ENCODE data around the gene HTRA2.

HTRA2 gene

DNA sequence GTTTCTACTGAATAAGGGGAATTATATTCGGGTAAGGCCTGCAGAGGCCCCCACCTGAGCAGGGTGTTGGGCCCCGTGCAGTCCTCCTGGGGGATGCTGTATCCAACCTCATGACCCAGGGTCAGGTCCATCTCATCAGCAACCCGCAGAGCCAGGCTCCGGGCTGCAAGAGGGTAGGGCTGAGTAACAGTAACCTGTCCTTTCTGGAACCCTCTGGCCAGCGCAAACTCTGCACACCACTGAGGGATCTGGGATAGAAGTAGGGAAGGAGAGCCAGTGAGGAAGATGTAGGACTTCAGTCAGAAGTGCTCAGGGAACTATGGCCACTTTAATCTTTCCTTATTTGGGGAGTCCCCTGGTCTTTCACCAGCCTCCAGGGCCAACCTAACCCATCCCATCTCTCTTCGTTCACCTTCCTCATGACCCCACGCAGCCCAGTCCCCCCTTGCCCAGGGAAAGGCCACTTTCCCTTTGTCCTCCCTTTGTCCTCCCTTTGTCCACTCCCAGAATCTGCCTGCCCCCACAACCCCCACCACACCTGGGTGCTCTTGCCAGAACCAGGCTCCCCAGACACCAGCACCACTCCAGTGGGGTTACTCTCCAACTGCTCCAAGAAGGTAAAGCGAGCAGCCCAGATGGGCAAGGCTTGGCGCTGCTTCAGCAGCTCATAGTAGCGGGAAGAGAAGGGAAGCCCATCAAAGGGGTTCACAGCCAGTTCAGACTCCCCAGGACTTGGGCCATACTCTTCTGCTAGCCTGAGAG is 4.6 kb upstream of the HTRA2 start:
- Mint-ChIP-seq H3K27me3 (peaks cover 8% of the 10 kb centered on the region), H3K36me3 (ENCODE audit: low read depth) (peaks cover 36% of the 10 kb centered on the region), H3K4me3 (no peak overlapping the region), H3K9me3 (no peaks in the 10 kb centered on the region), H3K4me1 (ENCODE audit: low read depth) (peaks cover 30% of the 10 kb centered on the region), H3K27ac (no peak overlapping the region)

DNA sequence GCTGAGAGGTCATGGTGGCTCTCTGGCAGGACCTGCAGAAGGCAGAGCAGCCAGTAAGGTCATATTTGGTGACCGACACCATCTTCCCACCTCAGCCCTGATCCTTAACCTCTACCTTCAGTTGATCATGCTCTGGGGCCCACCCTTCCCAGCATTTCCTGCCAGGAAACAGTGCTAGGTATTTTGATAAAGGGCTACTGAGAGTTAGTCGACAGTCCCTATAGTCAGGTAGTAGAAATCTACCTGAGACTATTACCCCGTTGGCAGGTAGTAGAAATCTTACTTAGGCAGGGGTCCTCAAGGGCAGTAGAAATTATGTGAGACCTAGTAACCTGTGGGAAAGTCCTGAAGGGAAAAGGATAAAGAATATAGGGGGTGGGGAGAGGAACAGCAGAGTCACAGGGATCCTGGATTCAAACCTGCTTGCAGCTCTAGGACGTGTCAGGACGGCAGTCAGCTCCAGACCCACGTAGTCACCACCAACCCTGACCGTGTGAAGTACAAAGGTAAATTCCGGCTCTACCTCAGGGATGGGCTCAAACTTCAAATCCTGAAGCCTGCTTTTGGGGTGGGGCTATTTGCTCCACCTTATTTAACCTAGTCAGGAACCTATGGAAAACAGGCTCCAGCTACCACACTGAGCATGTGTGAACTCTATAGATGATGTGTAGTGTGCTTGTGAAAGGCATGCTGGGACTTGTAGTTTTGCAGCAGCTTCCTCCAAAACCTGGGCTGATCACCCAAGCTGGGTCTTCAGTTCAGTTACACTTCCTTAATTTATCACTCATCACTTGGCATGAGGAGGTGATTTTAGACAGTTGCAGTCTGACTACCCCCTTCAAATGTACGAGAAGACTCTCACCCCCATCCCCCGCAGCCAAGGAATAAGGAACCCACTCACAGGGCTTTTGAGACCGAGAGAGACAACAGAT is 3.8 kb upstream of the HTRA2 start, which contains the start of gene DQX1:
TSS of gene DQX1 (minus strand) at position 515 of the 932 bp plus-strand sequence. CDS start at position 13, 502 bp downstream.
- H3K27ac Mint-ChIP-seq = no peak within 1 kb of the TSS
- peak within 1 kb of the TSS; percentile 99 for H3K4me3 Mint-ChIP-seq

DNA sequence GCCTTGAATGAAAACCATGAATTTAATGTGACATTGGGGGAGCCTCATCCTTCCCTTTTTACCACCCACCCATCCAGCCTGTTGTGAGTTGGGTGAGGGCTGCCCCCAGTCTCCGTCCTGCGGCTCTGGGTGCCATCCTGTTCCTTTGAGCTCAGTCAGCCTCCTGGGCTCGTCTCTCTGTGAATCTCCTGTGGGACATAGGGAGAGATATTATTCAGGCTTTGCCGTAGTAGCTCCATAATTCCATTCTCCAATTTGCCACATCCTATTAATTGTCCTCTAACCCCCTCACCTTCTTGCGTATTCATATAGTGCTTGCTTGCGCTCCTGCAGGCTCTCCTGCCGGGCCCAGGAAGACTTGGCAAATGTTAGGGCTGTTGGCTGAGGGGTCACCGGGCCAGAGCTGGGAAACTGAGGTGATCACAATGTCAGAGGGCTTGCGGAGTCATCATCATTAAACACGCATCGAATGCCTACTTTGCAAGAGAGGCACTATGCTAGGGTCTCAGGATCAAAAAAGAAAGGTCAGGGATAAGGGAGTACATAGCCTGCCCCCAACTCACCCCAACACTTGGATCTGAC is 3.0 kb upstream of the HTRA2 start:
- peaks cover 49% of the 10 kb centered on the region for H3K36me3 Mint-ChIP-seq (ENCODE audit: low read depth)
- H3K27ac Mint-ChIP-seq = no peak overlapping the region
- peaks cover 4% of the 10 kb centered on the region for H3K27me3 Mint-ChIP-seq
- H3K4me3 Mint-ChIP-seq = peak overlapping the region; percentile 99
- H3K9me3 Mint-ChIP-seq = no peaks in the 10 kb centered on the region
- peaks cover 43% of the 10 kb centered on the region for H3K4me1 Mint-ChIP-seq (ENCODE audit: low read depth)

More for the DNA sequence above, 3.8 kb upstream of the HTRA2 start, which contains the start of gene DQX1:
- H3K36me3 Mint-ChIP-seq (ENCODE audit: low read depth) = peaks cover 42% of the 10 kb centered on the region
- peaks cover 35% of the 10 kb centered on the region for H3K4me1 Mint-ChIP-seq (ENCODE audit: low read depth)
- no peaks in the 10 kb centered on the region for H3K9me3 Mint-ChIP-seq
- H3K27me3 Mint-ChIP-seq = peaks cover 4% of the 10 kb centered on the region

DNA sequence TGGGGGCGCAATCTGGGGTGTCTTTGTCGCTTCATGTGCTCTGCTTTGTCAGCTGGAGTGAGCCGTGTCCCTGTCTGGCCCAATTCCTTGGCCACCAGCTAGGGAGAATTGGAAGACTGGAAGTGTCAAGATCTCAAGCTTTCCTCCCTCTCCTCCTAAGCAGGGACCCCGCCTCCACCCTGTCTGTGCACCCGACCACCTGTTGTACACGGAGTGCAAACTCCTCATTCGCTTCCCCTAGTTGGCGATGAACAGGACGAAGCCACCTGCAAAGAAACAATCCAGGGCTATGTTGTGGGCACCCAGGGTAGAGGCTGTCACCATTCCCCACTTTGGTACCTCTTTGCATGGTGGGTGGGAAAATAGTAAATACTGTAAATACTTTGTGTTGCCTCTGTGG is 2.0 kb upstream of the HTRA2 start:
- H3K9me3 Mint-ChIP-seq = no peaks in the 10 kb centered on the region
- peaks cover 59% of the 10 kb centered on the region for H3K36me3 Mint-ChIP-seq (ENCODE audit: low read depth)
- no peaks in the 10 kb centered on the region for H3K27me3 Mint-ChIP-seq
- H3K4me3 Mint-ChIP-seq = peak overlapping the region; percentile 99
- peak overlapping the region; percentile 98 for H3K27ac Mint-ChIP-seq
- H3K4me1 Mint-ChIP-seq (ENCODE audit: low read depth) = peaks cover 50% of the 10 kb centered on the region

DNA sequence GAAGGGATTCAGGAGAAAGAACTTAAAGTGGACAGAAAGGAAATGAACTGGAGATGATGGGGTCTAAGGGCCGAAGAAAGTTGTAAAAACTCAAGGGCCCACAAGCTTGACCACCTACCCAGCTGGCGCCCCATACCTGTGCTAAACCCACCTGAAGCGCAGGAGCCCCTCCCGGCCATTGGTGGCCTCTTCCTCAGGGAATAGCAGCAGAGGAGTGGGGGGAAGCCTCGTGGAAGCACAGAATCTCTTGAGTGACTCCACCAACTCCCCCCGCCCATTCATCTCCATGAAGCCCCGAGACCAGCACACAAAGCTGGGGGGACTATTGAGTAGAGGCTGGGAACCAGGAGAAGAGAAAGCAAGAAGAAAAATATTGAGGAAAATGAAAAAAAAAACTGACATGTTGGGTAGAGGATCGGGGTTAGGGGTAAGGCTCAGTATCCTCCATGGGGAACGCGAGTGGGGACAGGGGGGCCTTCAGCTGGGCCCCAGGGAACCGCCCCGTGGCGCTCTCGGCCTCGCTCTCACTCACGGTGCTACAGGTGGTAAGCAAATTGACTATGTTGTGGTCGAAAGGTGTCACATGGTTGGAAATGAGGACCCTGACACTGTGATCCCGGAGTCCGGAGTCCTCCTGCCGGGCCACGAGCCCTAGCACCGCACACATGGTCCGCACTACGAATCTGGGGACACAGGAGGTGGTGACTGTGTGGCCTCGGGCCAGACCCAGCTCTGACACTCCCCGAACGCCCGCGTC is 955 bp upstream of the HTRA2 start:
- Mint-ChIP-seq H3K4me3 (peak overlapping the region; percentile 99), H3K27ac (peak overlapping the region; percentile 98), H3K9me3 (no peaks in the 10 kb centered on the region), H3K4me1 (ENCODE audit: low read depth) (peaks cover 50% of the 10 kb centered on the region), H3K27me3 (no peaks in the 10 kb centered on the region), H3K36me3 (ENCODE audit: low read depth) (peaks cover 60% of the 10 kb centered on the region)

DNA sequence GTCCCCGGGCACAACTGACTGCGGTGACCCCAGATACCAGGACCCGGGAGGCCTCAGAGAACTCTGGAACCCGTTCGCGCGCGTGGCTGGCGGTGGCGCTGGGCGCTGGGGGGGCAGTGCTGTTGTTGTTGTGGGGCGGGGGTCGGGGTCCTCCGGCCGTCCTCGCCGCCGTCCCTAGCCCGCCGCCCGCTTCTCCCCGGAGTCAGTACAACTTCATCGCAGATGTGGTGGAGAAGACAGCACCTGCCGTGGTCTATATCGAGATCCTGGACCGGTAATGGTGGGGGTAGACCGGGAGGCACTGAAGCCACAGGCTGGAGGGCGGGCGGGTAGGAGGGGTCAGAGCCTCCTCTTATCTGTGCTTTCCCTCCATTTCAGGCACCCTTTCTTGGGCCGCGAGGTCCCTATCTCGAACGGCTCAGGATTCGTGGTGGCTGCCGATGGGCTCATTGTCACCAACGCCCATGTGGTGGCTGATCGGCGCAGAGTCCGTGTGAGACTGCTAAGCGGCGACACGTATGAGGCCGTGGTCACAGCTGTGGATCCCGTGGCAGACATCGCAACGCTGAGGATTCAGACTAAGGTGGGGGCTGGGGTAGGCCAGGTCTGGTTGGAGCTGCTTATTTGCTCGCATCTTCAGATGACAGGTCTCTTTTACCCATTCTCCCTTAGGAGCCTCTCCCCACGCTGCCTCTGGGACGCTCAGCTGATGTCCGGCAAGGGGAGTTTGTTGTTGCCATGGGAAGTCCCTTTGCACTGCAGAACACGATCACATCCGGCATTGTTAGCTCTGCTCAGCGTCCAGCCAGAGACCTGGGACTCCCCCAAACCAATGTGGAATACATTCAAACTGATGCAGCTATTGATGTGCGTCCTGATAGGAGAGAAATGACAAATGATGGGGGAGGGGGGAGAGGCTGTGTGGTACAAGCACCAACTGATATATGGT is 780 bp downstream of the HTRA2 start:
- no peaks in the 10 kb centered on the region for H3K27me3 Mint-ChIP-seq
- H3K9me3 Mint-ChIP-seq = no peaks in the 10 kb centered on the region
- peak overlapping the region; percentile 78 for H3K27ac Mint-ChIP-seq
- peak overlapping the region; percentile 99 for H3K4me3 Mint-ChIP-seq
- H3K4me1 Mint-ChIP-seq (ENCODE audit: low read depth) = peaks cover 50% of the 10 kb centered on the region
- H3K36me3 Mint-ChIP-seq (ENCODE audit: low read depth) = peaks cover 63% of the 10 kb centered on the region

DNA sequence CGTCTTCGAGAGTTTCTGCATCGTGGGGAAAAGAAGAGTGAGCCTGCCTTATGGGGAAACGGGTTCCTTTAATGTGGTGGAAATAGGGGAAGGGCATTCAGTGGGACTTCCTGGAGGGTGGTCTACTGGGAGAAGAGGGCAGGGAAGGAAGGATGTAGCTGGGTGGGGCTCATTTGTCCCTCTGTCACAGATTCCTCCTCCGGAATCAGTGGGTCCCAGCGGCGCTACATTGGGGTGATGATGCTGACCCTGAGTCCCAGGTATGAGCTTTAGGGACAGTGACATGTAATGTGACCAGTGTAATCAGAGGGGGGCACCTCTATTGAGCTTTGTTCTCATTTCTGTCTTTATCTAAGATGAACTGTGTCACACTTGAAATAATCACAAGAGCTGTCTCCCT is 1.9 kb downstream of the HTRA2 start:
- Mint-ChIP-seq H3K9me3 (no peaks in the 10 kb centered on the region), H3K36me3 (ENCODE audit: low read depth) (peaks cover 53% of the 10 kb centered on the region), H3K27ac (peak overlapping the region; percentile 78), H3K27me3 (no peaks in the 10 kb centered on the region), H3K4me1 (ENCODE audit: low read depth) (peaks cover 44% of the 10 kb centered on the region), H3K4me3 (peak overlapping the region; percentile 99)

DNA sequence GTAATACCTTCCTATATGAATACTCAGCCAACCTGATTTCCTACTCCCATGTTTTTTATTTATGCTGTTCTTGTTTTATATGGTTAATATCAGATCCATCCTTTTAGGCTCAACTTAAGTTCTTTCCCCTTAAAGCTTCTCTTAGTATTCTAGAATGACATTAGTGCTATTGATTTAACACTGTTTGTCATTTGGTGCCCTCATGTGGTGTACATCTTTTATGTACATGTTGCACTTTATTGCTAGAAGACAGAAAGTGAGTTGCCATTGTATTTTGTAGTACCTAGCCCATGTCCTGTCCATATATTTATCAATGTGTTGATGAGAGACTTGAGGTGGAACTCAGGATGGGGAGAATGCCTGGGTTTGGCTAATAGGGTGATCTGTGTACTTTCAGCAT is 2.5 kb downstream of the HTRA2 start:
- H3K36me3 Mint-ChIP-seq (ENCODE audit: low read depth) = peaks cover 47% of the 10 kb centered on the region
- H3K4me1 Mint-ChIP-seq (ENCODE audit: low read depth) = peaks cover 38% of the 10 kb centered on the region
- H3K9me3 Mint-ChIP-seq = no peaks in the 10 kb centered on the region
- H3K27me3 Mint-ChIP-seq = no peaks in the 10 kb centered on the region
- peak overlapping the region; percentile 78 for H3K27ac Mint-ChIP-seq
- peak overlapping the region; percentile 99 for H3K4me3 Mint-ChIP-seq

DNA sequence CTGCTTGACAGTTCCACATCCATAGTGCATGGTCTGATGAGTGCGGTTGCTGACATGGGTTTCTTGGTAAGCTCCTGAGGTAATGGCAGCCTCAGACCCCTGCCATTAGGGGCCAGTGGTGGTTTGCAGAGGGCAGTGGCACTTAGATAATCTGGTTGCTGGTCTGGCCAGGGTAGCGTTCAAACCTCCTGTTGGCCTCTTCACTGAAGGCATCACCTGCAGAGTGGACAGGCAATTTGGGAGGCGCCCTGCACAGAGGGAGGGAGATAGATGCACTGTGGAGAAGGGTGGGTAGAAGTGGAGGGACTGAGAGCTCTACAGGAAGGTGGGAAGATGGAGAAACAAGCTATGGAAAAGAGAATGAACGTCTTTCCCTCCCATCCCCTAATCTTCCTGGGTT is 3.7 kb downstream of the HTRA2 start:
- H3K36me3 Mint-ChIP-seq (ENCODE audit: low read depth) = peaks cover 35% of the 10 kb centered on the region
- H3K9me3 Mint-ChIP-seq = no peaks in the 10 kb centered on the region
- H3K4me1 Mint-ChIP-seq (ENCODE audit: low read depth) = peaks cover 26% of the 10 kb centered on the region
- no peak overlapping the region for H3K4me3 Mint-ChIP-seq
- peaks cover 9% of the 10 kb centered on the region for H3K27me3 Mint-ChIP-seq
- no peak overlapping the region for H3K27ac Mint-ChIP-seq

DNA sequence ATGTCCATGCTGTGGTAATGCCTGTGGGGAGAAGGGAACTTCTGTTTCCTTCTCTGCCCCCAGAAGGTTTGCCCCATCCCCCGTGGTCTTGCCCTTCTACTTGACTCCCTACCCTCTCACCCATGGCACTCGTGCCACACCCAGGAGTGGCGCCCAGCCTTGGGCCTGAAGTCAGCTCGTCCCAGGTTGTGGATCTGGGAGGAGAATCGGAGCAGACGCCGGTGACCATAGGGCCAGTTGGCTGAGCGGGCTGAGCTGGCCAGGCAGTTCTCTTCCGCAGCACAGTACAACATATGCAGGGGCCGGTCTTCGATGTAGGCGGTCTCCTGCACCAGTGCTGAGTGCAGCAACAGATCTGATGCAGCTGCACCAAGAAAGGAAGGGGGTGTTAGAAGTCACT is 4.7 kb downstream of the HTRA2 start:
- Mint-ChIP-seq H3K4me1 (ENCODE audit: low read depth) (peaks cover 28% of the 10 kb centered on the region), H3K27me3 (peaks cover 9% of the 10 kb centered on the region), H3K36me3 (ENCODE audit: low read depth) (peaks cover 27% of the 10 kb centered on the region), H3K9me3 (no peaks in the 10 kb centered on the region), H3K4me3 (no peak overlapping the region), H3K27ac (no peak overlapping the region)

DNA sequence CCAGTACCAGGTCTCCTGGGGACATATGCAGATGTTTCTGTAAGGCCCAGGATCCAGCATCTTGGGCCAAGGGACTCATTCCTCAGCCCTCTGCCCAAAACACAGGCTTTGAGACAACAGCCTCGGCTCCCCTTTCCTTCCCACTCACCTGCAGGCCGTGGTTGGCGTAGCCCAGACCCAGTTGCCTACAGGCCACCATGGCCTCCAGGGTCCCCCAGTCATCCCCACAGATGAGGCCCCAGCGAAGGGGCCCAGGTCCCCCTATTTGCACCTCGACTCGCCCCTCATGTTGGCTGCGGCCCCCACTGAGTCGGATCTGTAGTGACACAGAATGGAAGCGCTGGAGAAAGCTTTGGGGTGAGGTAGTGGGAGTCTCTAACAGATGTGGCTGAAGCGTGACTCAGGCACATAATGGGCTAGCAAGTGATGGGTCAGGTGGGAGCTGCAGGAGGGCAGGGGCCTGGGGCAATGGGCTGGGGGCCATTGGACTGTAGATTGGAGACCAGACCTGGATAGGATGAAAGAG is 5.8 kb downstream of the HTRA2 start:
- no peak overlapping the region for H3K27ac Mint-ChIP-seq
- H3K36me3 Mint-ChIP-seq (ENCODE audit: low read depth) = peaks cover 26% of the 10 kb centered on the region
- H3K4me1 Mint-ChIP-seq (ENCODE audit: low read depth) = peaks cover 28% of the 10 kb centered on the region
- peaks cover 9% of the 10 kb centered on the region for H3K27me3 Mint-ChIP-seq
- no peak overlapping the region for H3K4me3 Mint-ChIP-seq
- H3K9me3 Mint-ChIP-seq = no peaks in the 10 kb centered on the region

DNA sequence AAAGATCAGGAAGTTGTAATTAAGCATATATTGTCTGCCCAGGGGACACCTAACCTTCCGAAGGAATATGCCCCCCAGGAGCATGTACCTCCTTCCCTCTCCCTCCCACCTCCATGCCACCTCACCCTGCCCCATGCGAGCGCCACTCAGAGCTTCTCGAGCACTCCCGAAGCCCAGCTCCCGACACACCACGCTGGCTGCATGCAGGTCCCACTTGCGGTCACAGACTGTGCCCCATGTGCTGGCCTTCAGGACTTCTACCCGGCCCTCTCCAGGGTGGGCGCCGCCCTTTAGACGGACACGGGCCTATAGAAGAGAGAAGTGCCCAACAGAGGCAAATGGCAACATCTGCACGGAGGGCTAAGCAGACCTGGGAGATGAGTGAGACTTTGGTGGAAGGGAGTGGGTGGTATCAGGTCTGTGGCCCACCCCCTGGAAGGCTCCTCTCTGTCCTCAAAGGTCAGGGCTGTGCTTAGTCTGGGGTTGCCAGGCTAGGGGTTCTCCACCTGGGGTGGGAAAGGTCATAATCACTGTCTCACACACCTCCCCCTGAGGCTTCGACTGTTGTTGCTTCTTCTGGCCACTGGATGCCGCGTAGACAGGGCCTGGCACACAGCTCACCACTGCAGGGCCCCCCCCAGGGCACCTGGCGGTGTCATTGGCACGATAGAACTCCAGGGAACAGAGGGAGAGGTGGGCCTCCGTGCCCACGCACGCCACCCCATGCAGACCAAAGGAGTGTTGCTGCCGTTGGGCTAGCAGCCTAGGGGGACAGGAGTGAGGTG is 6.6 kb downstream of the HTRA2 start:
- H3K27me3 Mint-ChIP-seq = peaks cover 9% of the 10 kb centered on the region
- no peak overlapping the region for H3K27ac Mint-ChIP-seq
- H3K4me3 Mint-ChIP-seq = no peak overlapping the region
- peaks cover 20% of the 10 kb centered on the region for H3K4me1 Mint-ChIP-seq (ENCODE audit: low read depth)
- H3K36me3 Mint-ChIP-seq (ENCODE audit: low read depth) = peaks cover 17% of the 10 kb centered on the region
- H3K9me3 Mint-ChIP-seq = no peaks in the 10 kb centered on the region

DNA sequence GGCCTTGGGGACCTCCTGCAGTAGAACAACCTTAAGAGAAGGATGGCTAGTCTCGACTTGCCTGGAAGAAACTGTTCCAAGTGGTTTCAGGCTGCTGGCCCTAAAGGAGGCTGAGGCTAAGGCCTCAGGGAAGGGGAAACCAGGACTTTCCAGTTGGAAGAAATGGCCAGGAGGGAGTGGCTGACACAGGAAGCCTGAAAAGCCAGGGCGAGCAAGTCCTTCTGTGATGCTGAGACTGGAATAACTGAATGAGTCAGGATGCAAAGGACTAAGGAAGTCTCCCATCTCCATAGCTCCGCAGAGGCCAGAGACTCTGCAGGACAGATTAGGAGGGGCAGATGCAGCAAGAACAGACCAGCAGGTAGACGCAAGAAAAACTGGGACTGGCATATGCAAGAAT is 7.4 kb downstream of the HTRA2 start:
- Mint-ChIP-seq H3K27ac (no peak overlapping the region), H3K36me3 (ENCODE audit: low read depth) (peaks cover 10% of the 10 kb centered on the region), H3K4me1 (ENCODE audit: low read depth) (peaks cover 12% of the 10 kb centered on the region), H3K27me3 (peaks cover 9% of the 10 kb centered on the region), H3K9me3 (no peaks in the 10 kb centered on the region), H3K4me3 (no peak overlapping the region)

Data from stimulated activated naive CD8-positive, alpha-beta T cell treated with anti-CD3 and anti-CD28 coated beads, Interleukin-15, Interleukin-2, amounts not matched to agents 100 ng/mL and 50 ng/mL, for 24 hours (primary cell).